Stimulated activated CD8-positive, alpha-beta memory T cell treated with anti-CD3 and anti-CD28 coated beads, Interleukin-7, amount 100 ng/mL, for 24 hours (primary cell): Measurements from ENCODE around the gene CYP2W1.
"Not testable (repeated sequence)": the region's sequence is repeated elsewhere in the genome, so short reads cannot be mapped to it uniquely, and the experiment has no call there.

Experiments used
- DNase-seq: peaks from one replicate; pipeline ENCODE4 v3.0.0-alpha.2; 2020; ENCODE audit warnings: low read depth

The CYP2W1 gene

GRCh38 chr7:951881-952547 is 31.0 kb upstream of the CYP2W1 start:
- no peak for DNase-seq

GRCh38 chr7:952548-953441 is 30.2 kb upstream of the CYP2W1 start:
- no peak for DNase-seq

GRCh38 chr7:953547-954327 is 29.2 kb upstream of the CYP2W1 start:
- no peak for DNase-seq

- no peak for DNase-seq
Observed at GRCh38 chr7:954330-955238, 28.4 kb upstream of the CYP2W1 start, which contains the start of gene ADAP1. Gene ADAP1 (minus strand): TSS chr7:954680. CDS start chr7:954477, 203 bp downstream.

GRCh38 chr7:956031-956430 is 26.9 kb upstream of the CYP2W1 start:
- no peak for DNase-seq

- no peak for DNase-seq
Observed at GRCh38 chr7:957418-958220, 25.4 kb upstream of the CYP2W1 start.

GRCh38 chr7:958221-959200 is 24.5 kb upstream of the CYP2W1 start:
- DNase-seq, result no peak

GRCh38 chr7:959271-959670 is 23.7 kb upstream of the CYP2W1 start:
- DNase-seq, result no peak

- not testable (repeated sequence) for DNase-seq
Observed at GRCh38 chr7:959740-960139, 23.2 kb upstream of the CYP2W1 start.

GRCh38 chr7:960269-960871 is 22.6 kb upstream of the CYP2W1 start:
- DNase-seq, result no peak

- not testable (repeated sequence) for DNase-seq
Observed at GRCh38 chr7:960972-961371, 22.0 kb upstream of the CYP2W1 start.

GRCh38 chr7:961546-962400 is 21.2 kb upstream of the CYP2W1 start:
- no peak for DNase-seq

- DNase-seq, result no peak
Observed at GRCh38 chr7:962401-963081, 20.4 kb upstream of the CYP2W1 start.

GRCh38 chr7:963236-964078 is 19.5 kb upstream of the CYP2W1 start:
- no peak for DNase-seq

- DNase-seq, result no peak
Observed at GRCh38 chr7:964401-965231, 18.4 kb upstream of the CYP2W1 start.
